ENCODE data around the gene MYOM1.

MYOM1 gene

DNA sequence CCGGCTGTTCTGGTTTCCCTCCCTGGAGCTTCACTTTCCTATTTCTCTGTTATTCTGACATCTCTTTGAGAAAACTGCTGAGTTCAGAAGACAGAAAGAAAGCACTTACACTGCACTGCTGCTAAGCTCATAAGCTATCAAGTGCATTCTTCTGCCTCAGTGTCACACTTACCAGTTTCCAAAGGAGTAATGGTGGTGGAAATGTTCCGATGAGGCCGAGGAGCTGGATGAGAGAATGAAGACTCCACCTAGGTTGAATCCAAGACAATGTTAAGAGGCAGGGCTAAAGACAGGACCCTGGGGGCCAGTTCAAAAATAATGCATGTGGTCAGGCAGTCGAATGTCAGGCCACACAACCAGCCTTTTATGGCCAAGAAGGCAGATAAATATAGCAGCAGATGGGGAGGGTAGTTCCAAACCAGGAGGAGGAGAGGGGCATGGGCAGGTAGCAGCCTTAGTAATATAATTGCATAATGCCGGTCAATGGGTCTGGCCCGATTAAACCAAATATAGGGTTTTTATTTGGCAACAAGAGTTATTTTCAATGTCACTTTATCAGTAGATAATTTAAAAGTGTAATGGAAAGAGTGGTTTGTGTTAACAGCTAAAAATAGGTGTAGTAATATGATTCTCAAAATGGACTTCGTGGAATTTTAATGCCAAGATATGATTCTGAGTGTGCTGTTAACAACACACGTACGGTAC, at the start of gene MYOM1:
Gene MYOM1 (minus strand): TSS at position 338 of the 705 bp plus-strand sequence. CDS start 4,745 bp downstream, outside the sequence.
- no peak for DNase-seq (ENCODE audit: extremely low read depth in 1 of 2, low read depth in 1 of 2)

GRCh38 chr18:3269241-3269913, 49.6 kb upstream of the MYOM1 start:
- DNase-seq (ENCODE audit: extremely low read depth in 1 of 2, low read depth in 1 of 2), result no peak

DNA sequence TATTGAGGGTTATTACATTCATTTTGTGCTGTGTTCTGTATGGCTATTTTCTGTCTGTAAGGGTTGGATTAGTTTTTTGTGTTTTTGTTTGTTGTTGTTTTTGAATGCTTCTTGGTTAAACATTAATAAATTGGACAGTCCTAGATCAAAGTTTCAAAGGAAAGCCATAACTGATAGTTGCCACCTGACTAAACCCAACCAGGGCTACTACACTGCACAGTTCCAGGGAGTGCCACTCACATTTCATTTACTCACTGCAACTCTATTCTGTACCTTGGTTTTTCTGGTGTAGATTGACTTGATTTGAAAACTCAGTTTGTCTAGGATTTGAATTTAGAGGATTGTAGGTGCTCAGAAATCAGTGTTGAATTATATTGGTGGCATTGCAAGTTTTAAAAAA, 48.5 kb upstream of the MYOM1 start:
- DNase-seq (ENCODE audit: extremely low read depth in 1 of 2, low read depth in 1 of 2), result no peak

DNA sequence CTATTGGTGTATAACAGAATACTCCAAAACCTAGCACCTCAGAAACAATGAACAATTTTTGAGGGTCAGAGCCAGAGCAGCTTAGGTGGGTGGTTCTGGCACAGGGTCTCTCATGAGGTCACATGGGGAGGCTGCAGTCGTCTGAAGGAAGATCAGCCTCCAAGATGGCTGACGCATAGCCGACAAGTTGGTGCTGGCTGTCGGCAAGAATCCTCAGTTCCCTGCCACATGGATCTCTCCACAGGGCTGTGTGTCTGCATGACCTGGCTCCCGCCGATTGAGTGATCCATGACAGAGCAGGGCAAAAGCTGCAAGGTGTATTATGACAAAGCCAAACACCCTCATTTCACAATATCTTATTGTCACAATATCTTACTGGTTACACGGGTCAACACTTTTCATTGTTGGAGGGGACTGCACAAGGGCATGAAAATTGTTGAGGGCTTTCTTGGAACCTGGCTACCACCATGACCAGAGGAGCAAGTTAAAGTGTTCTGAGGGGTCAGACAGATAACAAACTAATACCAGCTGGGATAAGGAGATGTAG, 46.4 kb upstream of the MYOM1 start:
- DNase-seq (ENCODE audit: extremely low read depth in 1 of 2, low read depth in 1 of 2), result no peak

GRCh38 chr18:3265564-3266033, 45.8 kb upstream of the MYOM1 start:
- no peak for DNase-seq (ENCODE audit: extremely low read depth in 1 of 2, low read depth in 1 of 2)

GRCh38 chr18:3264362-3264761, 44.6 kb upstream of the MYOM1 start:
- no peak for DNase-seq (ENCODE audit: extremely low read depth in 1 of 2, low read depth in 1 of 2)

- DNase-seq (ENCODE audit: extremely low read depth in 1 of 2, low read depth in 1 of 2), result no peak
These were observed 43.4 kb upstream of the MYOM1 start for GRCh38 chr18:3263132-3263700.

DNA sequence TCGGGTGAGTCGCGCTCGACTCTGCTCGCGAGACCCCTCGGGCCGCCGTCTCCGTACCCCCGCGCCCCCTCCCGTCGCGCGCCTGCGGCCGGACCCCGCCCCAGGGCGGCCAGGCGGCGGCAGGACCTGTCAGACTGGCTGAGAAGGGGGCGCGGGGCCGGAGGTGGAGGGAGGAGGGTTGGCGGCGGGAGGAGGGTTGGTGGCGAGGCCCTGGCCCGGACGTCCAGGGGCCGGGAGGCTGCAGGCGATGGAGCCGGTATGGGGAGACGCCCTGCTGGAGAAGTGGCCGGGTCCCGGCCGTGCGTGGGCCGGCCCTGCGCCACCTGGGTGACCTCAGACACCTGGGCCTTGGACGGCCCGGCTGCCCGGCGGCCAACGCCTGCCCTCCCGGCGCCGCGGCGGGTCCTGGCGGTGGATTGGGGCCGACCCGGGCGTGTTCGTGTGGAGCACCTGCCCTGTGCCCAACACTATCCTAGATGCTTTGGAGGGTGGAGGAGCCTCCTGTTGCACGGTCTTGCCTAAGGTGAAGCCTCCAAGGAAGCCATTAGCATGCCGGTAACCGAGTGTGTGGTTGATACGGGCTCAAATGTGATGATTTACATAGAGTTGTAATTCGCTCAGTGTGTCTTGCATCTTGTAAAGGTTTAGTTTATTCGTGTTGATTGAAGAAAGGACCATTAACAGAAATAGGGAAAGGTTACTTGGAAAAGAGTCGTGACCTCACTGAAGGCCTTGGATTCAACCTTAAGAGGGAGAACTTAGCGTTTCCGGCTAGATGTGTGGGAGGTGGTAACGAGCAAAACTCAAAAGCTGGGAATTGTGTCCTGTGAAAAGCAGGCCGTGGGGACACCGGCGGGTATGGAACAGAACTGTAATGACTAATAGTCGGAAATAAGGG, 42.7 kb upstream of the MYOM1 start:
- DNase-seq (ENCODE audit: extremely low read depth in 1 of 2, low read depth in 1 of 2), result no peak

DNA sequence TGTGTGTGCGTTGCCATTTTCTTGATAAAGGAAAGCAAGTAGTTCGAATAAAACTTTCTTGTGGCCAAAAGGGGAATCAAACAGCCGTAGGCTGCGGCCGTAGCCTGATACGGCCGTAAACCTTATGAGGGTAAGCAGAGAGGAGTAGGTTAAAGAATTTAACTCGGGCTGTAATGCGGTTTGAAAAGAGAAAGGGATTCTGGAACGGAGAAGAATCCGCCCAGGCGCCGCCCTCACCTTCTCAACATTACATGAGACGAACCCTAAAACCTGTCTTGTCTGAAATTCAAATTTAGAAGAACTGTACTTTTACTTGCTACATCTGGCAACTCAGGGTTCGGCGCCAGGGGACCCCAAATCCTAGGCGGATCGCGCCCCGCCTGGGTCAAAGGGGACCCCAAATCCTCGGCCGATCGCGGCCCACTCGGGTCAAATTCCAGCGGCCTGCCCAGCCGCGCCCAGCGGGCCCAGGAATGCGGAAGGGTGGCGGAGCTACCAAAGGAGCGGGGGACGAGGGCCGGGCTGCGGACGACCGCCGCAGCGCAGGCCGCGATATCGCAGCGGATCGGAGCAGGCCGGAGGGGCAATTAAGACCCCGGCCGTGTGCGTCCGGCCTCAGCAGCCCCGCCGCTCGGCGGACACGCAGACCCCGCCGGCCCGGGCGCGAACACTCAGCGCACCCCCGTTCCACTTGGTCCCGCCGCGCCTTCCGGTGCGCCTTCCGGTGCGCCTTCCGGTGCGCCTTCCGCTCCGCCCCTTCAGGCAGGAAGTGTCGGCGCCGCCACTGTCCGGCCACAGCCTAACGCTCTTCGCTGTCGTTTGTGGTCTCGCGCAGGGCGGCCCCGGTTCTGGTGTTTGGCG, 41.8 kb upstream of the MYOM1 start, which contains the start of gene MYL12B:
Gene MYL12B (plus strand): TSS at position 761 of the 861 bp plus-strand sequence. CDS start 10,766 bp downstream, outside the sequence.
- DNase-seq (ENCODE audit: extremely low read depth in 1 of 2, low read depth in 1 of 2), result peak; percentile 59 to 63

DNA sequence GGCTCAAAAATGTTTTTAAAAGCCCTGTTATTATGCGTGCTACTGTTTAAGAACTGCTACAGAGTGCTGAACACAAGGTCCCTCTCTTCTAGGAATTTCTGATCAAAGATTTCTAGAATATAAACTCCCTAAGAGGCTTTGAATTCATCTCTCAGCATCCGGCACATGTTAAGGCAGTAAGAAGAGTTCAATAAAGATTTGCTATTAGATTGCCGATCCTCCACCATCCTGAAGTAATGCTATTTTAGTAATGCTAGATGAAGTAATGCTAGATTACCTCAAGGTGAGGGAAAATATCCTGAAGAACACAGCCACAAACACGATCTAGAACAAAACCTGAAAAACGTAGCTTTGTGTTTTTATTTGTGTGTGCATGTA, 41.2 kb upstream of the MYOM1 start:
- DNase-seq (ENCODE audit: extremely low read depth in 1 of 2, low read depth in 1 of 2), result no peak

- no peak for DNase-seq (ENCODE audit: extremely low read depth in 1 of 2, low read depth in 1 of 2)
These were observed 37.9 kb upstream of the MYOM1 start for GRCh38 chr18:3257627-3258120.

DNA sequence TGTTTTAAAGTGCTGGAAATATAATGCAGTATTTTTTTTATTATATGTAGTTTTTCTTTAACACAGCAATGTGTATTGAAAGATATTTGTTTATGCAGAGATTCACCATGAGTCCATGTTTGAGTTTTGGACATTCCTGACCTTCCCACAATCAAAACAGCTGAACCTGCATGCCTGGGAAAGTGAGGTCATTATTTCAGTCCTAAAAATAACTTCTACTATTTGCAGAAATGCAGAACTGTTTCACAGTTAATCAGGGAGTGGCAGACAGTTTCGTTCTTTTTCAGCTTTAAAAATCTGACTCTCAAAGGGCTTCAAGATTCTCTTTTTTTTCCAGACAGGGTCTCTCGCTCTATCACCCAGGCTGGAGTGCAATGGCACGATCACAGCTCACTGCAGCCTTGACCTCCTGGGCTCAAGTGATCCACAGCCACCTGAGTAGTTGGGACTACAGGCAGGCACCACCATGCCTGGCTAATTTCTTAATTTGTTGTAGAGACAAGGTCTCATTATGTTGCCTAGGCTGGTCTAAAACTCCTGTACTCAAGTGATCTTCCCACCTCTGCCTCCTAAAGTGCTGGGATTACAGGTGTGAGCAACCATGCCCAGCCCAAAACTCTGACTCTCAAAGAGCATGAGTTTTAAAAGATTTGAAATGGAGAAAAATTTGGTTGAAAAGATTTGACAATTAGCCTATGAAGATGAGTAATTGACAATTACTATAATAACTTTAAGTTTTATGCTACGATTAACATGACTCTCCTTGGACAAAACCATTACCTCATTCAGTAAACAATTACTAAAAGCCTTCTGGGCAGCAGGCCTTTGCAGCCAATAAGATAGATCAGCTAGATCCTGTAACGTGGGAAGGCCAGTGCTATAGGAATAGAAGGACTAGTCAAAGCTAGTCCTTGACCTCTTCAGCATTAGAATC, 37.2 kb upstream of the MYOM1 start:
- no peak for DNase-seq (ENCODE audit: extremely low read depth in 1 of 2, low read depth in 1 of 2)

DNA sequence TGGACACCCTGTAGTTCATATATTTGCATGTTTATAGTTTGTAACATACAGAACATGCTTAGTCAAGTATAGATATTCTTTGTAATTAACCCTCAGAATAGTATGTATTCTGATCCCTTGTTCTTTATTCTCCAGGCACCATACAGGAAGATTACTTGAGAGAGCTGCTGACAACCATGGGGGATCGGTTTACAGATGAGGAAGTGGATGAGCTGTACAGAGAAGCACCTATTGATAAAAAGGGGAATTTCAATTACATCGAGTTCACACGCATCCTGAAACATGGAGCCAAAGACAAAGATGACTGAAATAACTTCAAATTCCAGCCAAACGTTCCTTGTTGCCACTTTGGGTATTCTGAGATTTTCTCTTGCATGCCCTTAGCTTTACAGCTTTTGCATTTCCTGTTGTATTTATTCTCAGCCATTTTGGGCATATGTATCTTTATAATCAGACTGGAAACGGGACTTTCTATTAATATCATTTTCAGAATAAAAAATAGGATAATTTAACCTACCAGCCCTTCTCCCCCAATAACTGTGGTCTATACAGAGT, 35.9 kb upstream of the MYOM1 start:
- no peak for DNase-seq (ENCODE audit: extremely low read depth in 1 of 2, low read depth in 1 of 2)

DNA sequence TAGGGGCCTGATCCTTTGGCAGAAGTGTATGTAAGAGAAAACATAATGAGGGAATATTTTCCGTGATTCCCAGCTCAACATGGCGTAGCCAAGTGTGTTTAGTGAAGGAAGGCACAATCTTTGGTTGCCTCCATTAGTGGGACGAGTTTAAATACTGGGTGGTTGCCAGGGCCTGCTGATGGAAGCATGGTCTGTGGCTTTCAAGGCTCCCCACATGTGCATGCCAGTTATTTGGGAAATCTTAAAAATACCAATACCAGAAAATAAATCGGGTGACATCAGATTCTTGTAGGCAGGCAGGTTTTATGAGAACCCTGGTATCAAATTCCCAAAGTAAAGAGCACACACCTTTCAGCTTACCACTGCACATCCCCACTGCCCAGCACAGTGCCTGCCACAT, 35.0 kb upstream of the MYOM1 start:
- DNase-seq (ENCODE audit: extremely low read depth in 1 of 2, low read depth in 1 of 2), result no peak

GRCh38 chr18:3252843-3253242, 33.1 kb upstream of the MYOM1 start:
- no peak for DNase-seq (ENCODE audit: extremely low read depth in 1 of 2, low read depth in 1 of 2)

GRCh38 chr18:3251963-3252277, 32.2 kb upstream of the MYOM1 start:
- DNase-seq (ENCODE audit: extremely low read depth in 1 of 2, low read depth in 1 of 2), result no peak

DNA sequence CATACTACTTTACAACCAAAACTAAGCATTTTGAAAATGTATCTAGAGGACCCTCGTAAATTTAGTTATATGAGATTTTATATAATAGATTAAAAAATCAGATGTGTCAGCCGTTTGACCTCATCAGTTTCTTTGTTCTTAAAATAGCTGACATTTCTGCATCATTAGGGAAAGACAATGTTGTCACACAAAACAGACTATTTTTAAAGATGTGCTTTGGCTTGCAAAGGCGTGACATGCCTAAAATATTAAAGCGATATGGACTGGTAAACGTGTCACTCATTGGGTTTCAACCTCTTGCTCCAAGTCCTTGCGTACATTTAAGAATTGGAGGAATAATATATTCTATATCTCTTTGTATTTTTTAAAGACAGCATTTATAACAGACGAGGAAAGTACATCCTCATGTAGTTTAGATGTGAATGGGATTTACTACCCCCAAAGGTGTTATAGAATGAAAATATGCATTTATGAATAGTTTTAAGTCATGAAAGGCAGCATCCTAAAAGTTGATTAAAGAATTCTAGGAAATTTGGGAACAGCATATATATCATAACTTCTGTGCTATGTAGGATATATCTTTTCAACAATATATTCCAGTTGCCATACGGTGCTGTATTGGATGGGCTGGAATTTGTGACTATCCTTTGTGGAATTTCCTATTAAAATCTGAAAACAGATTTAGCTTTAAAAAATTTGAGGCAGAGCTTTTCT, 31.6 kb upstream of the MYOM1 start:
- no peak for DNase-seq (ENCODE audit: extremely low read depth in 1 of 2, low read depth in 1 of 2)
